HEK293 (cell line): ENCODE data around the gene DEDD2.

Experiments
- CTCF ChIA-PET: fragments of 350-600 bp; formaldehyde crosslinking; extraction: SDS; loops from one replicate; lab custom pipeline; 2021; ENCODE audit warnings: antibody characterized with exemption; lab: Yijun Ruan, JAX
- POLR2A ChIA-PET: fragments of 300-600 bp; formaldehyde crosslinking; extraction: SDS; loops from one replicate; lab custom pipeline; 2020; ENCODE audit warnings: antibody characterized with exemption, inconsistent platforms; lab: Yijun Ruan, JAX
- H3K27ac ChIP-seq: fragments of 200-500 bp; sonication (Bioruptor generic); 2 replicates; pipeline ENCODE4 v1.5.1; 2014; ENCODE audit warnings: low read depth, low read length, control low read depth, inconsistent platforms; ENCODE audit errors: extremely low read depth
- H3K36me3 ChIP-seq, 2 experiments: fragments of 200-500 bp in 1 of 2; sonication (Bioruptor generic) in 1 of 2; 1 replicate in 1 of 2; 2 replicates in 1 of 2; pipeline ENCODE4 v1.5.1; 2014 to 2017; ENCODE audit warnings: inconsistent platforms in 2 of 2, low read length in 2 of 2; ENCODE audit not compliant: control insufficient read depth in 2 of 2, insufficient read depth in 1 of 2
- H3K4me1 ChIP-seq: fragments of 200-500 bp; sonication (Bioruptor generic); 2 replicates; pipeline ENCODE4 v1.5.1; 2014; ENCODE audit warnings: mild to moderate bottlenecking, low read length, inconsistent platforms; ENCODE audit not compliant: control insufficient read depth, insufficient read depth
- H3K4me3 ChIP-seq: 2 replicates; pipeline ENCODE4 v1.5.1; 2011; ENCODE audit warnings: low read depth, mild to moderate bottlenecking, control low read depth, low read length, moderate library complexity
- H3K9me3 ChIP-seq: fragments of 200-500 bp; sonication (Bioruptor generic); 2 replicates; pipeline ENCODE4 v1.5.1; 2014; ENCODE audit warnings: low read depth, low read length, inconsistent platforms; ENCODE audit not compliant: control insufficient read depth, insufficient read depth
- IKZF3 ChIP-seq: fragments of 450-650 bp; IDR thresholded peaks from 2 replicates; pipeline ENCODE4 v1.5.0; 2018; ENCODE audit warnings: missing biosample characterization, mild to moderate bottlenecking, missing genetic modification characterization, moderate library complexity
- SP3 ChIP-seq: fragments of 450-650 bp; formaldehyde crosslinking; IDR thresholded peaks from 2 replicates; pipeline ENCODE4 v1.5.1; 2016; ENCODE audit warnings: missing biosample characterization, missing genetic modification characterization
- ZBTB1 ChIP-seq: fragments of 450-650 bp; formaldehyde crosslinking; IDR thresholded peaks from 2 replicates; pipeline ENCODE4 v1.5.1; 2016; ENCODE audit warnings: missing biosample characterization, missing genetic modification characterization
- ZNF140 ChIP-seq: fragments of 450-650 bp; formaldehyde crosslinking; IDR thresholded peaks from 2 replicates; pipeline ENCODE4 v1.5.1; 2016; ENCODE audit warnings: missing biosample characterization, missing genetic modification characterization
- ZNF248 ChIP-seq: fragments of 450-650 bp; formaldehyde crosslinking; IDR thresholded peaks from 2 replicates; pipeline ENCODE4 v1.5.1; 2017; ENCODE audit warnings: missing biosample characterization, missing genetic modification characterization
- ZNF335 ChIP-seq: fragments of 450-650 bp; formaldehyde crosslinking; conservative IDR thresholded peaks from 2 replicates; pipeline ENCODE4 v1.5.1; 2016; ENCODE audit warnings: missing biosample characterization, missing genetic modification characterization
- ZNF391 ChIP-seq: fragments of 450-650 bp; formaldehyde crosslinking; IDR thresholded peaks from 2 replicates; pipeline ENCODE4 v1.5.1; 2016; ENCODE audit warnings: low read depth, missing biosample characterization, missing genetic modification characterization, borderline replicate concordance
- ZNF521 ChIP-seq: fragments of 450-650 bp; formaldehyde crosslinking; IDR thresholded peaks from 2 replicates; pipeline ENCODE4 v1.5.1; 2017; ENCODE audit warnings: missing biosample characterization, mild to moderate bottlenecking, missing genetic modification characterization
- ZNF548 ChIP-seq: fragments of 450-650 bp; formaldehyde crosslinking; IDR thresholded peaks from 2 replicates; pipeline ENCODE4 v1.5.1; 2016; ENCODE audit warnings: missing biosample characterization, missing genetic modification characterization
- ZNF626 ChIP-seq: fragments of 450-650 bp; sonication (Bioruptor Pico); formaldehyde crosslinking; IDR thresholded peaks from 2 replicates; pipeline ENCODE4 v1.5.1; 2018; ENCODE audit warnings: missing biosample characterization, missing genetic modification characterization, inconsistent platforms
- ZNF76 ChIP-seq: fragments of 450-650 bp; formaldehyde crosslinking; IDR thresholded peaks from 2 replicates; pipeline ENCODE4; 2016; ENCODE audit warnings: low read depth, missing biosample characterization, missing genetic modification characterization, borderline replicate concordance
- TF ChIP-seq, protein P1 (sequence below): fragments of 450-650 bp; formaldehyde crosslinking; IDR thresholded peaks from 2 replicates; pipeline ENCODE4 v1.5.1; 2016; ENCODE audit warnings: missing biosample characterization, missing genetic modification characterization
- TF ChIP-seq, protein P2 (sequence below): fragments of 450-650 bp; IDR thresholded peaks from 2 replicates; pipeline ENCODE4 v1.5.1; 2018; ENCODE audit warnings: missing biosample characterization, mild to moderate bottlenecking, missing genetic modification characterization
- TF ChIP-seq, protein P3 (sequence below): fragments of 450-650 bp; formaldehyde crosslinking; conservative IDR thresholded peaks from 2 replicates; pipeline ENCODE4 v1.5.1; 2016; ENCODE audit warnings: low read depth, missing biosample characterization, missing genetic modification characterization
- TF ChIP-seq, protein P4 (sequence below): fragments of 450-650 bp; formaldehyde crosslinking; IDR thresholded peaks from 2 replicates; pipeline ENCODE4 v1.5.1; 2016; ENCODE audit warnings: missing biosample characterization, missing genetic modification characterization, borderline replicate concordance
- TF ChIP-seq, protein P5 (sequence below): fragments of 450-650 bp; formaldehyde crosslinking; IDR thresholded peaks from 2 replicates; pipeline ENCODE4 v1.5.1; 2016; ENCODE audit warnings: missing biosample characterization, missing genetic modification characterization, low read depth

The DEDD2 gene

DNA sequence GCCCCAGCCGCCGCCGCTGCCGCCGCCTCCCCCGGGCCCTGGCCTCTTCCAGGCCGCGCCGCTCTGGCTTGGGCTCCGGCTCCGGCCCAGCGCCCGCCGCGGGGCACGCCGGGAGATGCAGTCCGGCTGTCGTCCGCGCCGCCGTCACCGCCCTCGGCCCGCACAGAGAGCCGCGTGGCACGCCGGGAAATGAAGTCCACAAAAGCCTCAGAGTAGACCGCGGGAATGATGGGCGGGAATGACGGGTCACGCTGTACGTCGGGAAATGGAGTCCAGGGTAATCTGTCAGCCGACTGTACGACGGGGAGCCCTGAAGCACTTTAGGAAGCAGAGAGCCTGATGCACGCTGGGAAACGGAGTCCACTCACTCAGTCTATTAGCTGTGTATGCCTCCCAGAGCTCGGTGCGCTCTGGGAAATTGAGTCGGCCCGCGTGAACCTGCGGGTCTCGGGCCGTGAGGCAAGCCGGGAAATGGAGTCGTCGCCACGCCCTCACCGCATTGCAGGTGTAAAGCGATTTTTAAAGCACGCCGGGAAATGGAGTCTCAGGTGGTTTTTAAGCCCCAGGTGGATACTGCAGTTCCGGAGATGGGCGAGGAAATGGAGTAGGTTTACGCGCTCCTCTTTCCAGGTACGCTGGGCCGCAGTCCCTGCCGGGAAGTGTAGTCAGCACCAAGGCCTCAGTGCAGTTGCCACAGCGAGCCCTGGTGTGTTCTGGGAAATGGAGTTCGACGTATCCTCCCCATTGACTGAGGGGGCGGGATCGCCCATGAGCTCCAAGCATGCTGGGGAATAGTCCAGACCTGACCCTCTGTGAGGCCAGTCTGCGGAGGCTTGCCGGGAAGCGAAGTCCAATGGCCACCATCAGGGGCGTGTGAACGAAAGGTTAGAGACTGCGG is 25.3 kb upstream of the DEDD2 start, which contains the start of gene GSK3A (continued):
- TF ChIP-seq ZBTB1 (no peak), ZNF521 (tag by site-specific recombination) (no peak)
- TF ChIP-seq, protein P1, sequence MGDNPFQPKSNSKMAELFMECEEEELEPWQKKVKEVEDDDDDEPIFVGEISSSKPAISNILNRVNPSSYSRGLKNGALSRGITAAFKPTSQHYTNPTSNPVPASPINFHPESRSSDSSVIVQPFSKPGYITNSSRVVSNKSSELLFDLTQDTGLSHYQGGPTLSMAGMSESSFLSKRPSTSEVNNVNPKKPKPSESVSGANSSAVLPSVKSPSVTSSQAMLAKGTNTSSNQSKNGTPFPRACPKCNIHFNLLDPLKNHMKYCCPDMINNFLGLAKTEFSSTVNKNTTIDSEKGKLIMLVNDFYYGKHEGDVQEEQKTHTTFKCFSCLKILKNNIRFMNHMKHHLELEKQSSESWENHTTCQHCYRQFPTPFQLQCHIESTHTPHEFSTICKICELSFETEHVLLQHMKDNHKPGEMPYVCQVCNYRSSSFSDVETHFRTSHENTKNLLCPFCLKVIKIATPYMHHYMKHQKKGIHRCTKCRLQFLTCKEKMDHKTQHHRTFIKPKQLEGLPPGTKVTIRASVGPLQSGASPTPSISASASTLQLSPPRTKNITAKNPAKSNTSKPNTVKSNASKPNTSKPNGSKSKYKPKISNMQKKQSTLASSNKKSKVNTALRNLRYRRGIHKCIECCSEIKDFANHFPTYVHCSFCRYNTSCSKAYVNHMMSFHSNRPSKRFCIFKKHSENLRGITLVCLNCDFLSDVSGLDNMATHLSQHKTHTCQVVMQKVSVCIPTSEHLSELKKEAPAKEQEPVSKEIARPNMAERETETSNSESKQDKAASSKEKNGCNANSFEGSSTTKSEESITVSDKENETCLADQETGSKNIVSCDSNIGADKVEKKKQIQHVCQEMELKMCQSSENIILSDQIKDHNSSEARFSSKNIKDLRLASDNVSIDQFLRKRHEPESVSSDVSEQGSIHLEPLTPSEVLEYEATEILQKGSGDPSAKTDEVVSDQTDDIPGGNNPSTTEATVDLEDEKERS (tag by site-specific recombination), result no peak
- TF ChIP-seq, protein P2, sequence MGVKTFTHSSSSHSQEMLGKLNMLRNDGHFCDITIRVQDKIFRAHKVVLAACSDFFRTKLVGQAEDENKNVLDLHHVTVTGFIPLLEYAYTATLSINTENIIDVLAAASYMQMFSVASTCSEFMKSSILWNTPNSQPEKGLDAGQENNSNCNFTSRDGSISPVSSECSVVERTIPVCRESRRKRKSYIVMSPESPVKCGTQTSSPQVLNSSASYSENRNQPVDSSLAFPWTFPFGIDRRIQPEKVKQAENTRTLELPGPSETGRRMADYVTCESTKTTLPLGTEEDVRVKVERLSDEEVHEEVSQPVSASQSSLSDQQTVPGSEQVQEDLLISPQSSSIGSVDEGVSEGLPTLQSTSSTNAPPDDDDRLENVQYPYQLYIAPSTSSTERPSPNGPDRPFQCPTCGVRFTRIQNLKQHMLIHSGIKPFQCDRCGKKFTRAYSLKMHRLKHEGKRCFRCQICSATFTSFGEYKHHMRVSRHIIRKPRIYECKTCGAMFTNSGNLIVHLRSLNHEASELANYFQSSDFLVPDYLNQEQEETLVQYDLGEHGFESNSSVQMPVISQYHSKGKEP (tag by site-specific recombination), result peak; percentile 23; the same call in 1 of the 2 replicates

DNA sequence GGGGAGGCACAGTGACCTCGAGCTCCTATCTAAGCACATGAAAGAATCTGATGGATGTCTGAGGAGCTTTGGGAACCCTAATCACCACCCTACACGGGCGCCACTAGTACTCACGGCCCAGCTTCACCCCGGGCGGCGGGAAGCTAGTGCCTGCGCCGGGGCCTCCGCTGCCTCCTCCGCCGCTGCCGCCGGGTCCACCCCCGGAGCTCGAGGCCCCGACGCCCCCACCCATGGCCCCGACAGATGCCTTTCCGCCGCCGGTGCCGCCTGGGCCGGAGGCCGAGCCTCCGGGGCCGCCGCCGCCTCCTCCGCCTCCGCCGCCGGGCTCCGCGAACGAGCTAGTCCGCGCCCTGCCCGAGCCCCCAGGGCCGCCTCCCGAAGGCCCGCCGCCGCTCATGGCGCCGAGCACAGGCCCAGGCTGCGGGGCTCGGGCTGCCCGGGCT is 24.6 kb upstream of the DEDD2 start:
- Histone ChIP-seq H3K4me1 (peaks cover 18% of the 10 kb centered on the region), H3K9me3 (no peaks in the 10 kb centered on the region), H3K36me3 (peaks cover 26 to 38% of the 10 kb centered on the region in 2 experiments), H3K27ac (peak overlapping the region; percentile 99), H3K4me3 (peak overlapping the region; percentile 74)
- POLR2A ChIA-PET, result interaction anchor here (0.9 to 13.9 kb wide), 19 partner anchors 9 to 978 kb away, joined by 3 to 242 read pairs (median 11); partner anchors contain the start of genes CIC, DEDD2, ERF and HNRNPUL1
- CTCF ChIA-PET, result interaction anchor here (0.6 to 11.8 kb wide), 9 partner anchors 16 to 197 kb away, joined by 3 to 276 read pairs (median 4); partner anchors contain the start of gene POU2F2
- TF ChIP-seq ZNF140 (tag by site-specific recombination), result no peak
- TF ChIP-seq, protein P3, sequence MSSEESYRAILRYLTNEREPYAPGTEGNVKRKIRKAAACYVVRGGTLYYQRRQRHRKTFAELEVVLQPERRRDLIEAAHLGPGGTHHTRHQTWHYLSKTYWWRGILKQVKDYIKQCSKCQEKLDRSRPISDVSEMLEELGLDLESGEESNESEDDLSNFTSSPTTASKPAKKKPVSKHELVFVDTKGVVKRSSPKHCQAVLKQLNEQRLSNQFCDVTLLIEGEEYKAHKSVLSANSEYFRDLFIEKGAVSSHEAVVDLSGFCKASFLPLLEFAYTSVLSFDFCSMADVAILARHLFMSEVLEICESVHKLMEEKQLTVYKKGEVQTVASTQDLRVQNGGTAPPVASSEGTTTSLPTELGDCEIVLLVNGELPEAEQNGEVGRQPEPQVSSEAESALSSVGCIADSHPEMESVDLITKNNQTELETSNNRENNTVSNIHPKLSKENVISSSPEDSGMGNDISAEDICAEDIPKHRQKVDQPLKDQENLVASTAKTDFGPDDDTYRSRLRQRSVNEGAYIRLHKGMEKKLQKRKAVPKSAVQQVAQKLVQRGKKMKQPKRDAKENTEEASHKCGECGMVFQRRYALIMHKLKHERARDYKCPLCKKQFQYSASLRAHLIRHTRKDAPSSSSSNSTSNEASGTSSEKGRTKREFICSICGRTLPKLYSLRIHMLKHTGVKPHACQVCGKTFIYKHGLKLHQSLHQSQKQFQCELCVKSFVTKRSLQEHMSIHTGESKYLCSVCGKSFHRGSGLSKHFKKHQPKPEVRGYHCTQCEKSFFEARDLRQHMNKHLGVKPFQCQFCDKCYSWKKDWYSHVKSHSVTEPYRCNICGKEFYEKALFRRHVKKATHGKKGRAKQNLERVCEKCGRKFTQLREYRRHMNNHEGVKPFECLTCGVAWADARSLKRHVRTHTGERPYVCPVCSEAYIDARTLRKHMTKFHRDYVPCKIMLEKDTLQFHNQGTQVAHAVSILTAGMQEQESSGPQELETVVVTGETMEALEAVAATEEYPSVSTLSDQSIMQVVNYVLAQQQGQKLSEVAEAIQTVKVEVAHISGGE, result 0 out of 2 replicates have a peak, but pooled peaks have one; percentile 5
- TF ChIP-seq SP3 (tag by site-specific recombination), result no peak
- TF ChIP-seq ZNF391 (tag by site-specific recombination), result no peak
- no peak; the same call in 1 of the 2 replicates for TF ChIP-seq ZNF626 (tag by site-specific recombination)
- TF ChIP-seq ZNF548, result no peak
- no peak for TF ChIP-seq ZNF335 (tag by site-specific recombination)
- TF ChIP-seq IKZF3 (tag by site-specific recombination), result no peak
- no peak for TF ChIP-seq ZBTB1
- TF ChIP-seq ZNF76 (tag by site-specific recombination), result no peak
- no peak for TF ChIP-seq ZNF248 (tag by site-specific recombination)
- TF ChIP-seq, protein P4, sequence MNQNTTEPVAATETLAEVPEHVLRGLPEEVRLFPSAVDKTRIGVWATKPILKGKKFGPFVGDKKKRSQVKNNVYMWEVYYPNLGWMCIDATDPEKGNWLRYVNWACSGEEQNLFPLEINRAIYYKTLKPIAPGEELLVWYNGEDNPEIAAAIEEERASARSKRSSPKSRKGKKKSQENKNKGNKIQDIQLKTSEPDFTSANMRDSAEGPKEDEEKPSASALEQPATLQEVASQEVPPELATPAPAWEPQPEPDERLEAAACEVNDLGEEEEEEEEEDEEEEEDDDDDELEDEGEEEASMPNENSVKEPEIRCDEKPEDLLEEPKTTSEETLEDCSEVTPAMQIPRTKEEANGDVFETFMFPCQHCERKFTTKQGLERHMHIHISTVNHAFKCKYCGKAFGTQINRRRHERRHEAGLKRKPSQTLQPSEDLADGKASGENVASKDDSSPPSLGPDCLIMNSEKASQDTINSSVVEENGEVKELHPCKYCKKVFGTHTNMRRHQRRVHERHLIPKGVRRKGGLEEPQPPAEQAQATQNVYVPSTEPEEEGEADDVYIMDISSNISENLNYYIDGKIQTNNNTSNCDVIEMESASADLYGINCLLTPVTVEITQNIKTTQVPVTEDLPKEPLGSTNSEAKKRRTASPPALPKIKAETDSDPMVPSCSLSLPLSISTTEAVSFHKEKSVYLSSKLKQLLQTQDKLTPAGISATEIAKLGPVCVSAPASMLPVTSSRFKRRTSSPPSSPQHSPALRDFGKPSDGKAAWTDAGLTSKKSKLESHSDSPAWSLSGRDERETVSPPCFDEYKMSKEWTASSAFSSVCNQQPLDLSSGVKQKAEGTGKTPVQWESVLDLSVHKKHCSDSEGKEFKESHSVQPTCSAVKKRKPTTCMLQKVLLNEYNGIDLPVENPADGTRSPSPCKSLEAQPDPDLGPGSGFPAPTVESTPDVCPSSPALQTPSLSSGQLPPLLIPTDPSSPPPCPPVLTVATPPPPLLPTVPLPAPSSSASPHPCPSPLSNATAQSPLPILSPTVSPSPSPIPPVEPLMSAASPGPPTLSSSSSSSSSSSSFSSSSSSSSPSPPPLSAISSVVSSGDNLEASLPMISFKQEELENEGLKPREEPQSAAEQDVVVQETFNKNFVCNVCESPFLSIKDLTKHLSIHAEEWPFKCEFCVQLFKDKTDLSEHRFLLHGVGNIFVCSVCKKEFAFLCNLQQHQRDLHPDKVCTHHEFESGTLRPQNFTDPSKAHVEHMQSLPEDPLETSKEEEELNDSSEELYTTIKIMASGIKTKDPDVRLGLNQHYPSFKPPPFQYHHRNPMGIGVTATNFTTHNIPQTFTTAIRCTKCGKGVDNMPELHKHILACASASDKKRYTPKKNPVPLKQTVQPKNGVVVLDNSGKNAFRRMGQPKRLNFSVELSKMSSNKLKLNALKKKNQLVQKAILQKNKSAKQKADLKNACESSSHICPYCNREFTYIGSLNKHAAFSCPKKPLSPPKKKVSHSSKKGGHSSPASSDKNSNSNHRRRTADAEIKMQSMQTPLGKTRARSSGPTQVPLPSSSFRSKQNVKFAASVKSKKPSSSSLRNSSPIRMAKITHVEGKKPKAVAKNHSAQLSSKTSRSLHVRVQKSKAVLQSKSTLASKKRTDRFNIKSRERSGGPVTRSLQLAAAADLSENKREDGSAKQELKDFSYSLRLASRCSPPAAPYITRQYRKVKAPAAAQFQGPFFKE, result no peak
- TF ChIP-seq, protein P5, sequence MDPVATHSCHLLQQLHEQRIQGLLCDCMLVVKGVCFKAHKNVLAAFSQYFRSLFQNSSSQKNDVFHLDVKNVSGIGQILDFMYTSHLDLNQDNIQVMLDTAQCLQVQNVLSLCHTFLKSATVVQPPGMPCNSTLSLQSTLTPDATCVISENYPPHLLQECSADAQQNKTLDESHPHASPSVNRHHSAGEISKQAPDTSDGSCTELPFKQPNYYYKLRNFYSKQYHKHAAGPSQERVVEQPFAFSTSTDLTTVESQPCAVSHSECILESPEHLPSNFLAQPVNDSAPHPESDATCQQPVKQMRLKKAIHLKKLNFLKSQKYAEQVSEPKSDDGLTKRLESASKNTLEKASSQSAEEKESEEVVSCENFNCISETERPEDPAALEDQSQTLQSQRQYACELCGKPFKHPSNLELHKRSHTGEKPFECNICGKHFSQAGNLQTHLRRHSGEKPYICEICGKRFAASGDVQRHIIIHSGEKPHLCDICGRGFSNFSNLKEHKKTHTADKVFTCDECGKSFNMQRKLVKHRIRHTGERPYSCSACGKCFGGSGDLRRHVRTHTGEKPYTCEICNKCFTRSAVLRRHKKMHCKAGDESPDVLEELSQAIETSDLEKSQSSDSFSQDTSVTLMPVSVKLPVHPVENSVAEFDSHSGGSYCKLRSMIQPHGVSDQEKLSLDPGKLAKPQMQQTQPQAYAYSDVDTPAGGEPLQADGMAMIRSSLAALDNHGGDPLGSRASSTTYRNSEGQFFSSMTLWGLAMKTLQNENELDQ (tag by site-specific recombination), result no peak
